Mucosa of descending colon (tissue), 3 donors: ENCODE data around the gene UBE2QL1. TPM values are rescaled to one million over a fixed set of nuclear protein-coding genes. Genes with fewer than 3 reads are reported as not detected.
A peak's percentile ranks its signal among the peaks of the same experiment; 100 is the strongest.

Source experiments
- ATAC-seq: fragments of 200-7000 bp; cut with Tn5 transposase; one replicate; pipeline ENCODE4 v1.9.1; 2020; ENCODE audit warnings: mild to moderate bottlenecking, moderate library complexity
- DNase-seq, 3 donors: peaks; one replicate each; pipeline ENCODE4 v3.0.0-alpha.2; 2020
- H3K36me3 ChIP-seq: fragments of 200-600 bp; one replicate; pipeline ENCODE4 v1.8.0; 2021; ENCODE audit warnings: low read depth, mild to moderate bottlenecking
- H3K4me1 ChIP-seq: fragments of 200-600 bp; one replicate; pipeline ENCODE4 v1.8.0; 2021; ENCODE audit warnings: low read depth, mild to moderate bottlenecking
- H3K4me3 ChIP-seq: fragments of 200-600 bp; one replicate; pipeline ENCODE4 v1.8.0; 2021; ENCODE audit warnings: mild to moderate bottlenecking
- H3K9me3 ChIP-seq: fragments of 200-600 bp; one replicate; pipeline ENCODE4 v1.8.0; 2021; ENCODE audit warnings: mild to moderate bottlenecking
- CTCF ChIP-seq: fragments of 200-600 bp; IDR thresholded peaks from one replicate; pipeline ENCODE4 v1.8.0; 2022; ENCODE audit warnings: antibody characterized with exemption, mild to moderate bottlenecking
- intact Hi-C, 2 donors: fragments of 100-400 bp; cut with DNase I in 1 of 2; cut with micrococcal nuclease in 1 of 2; formaldehyde crosslinking; loops; one replicate each; pipeline versions ENCODE4 v1.11.0 to v1.11.1; 2022; cut with DNase I, micrococcal nuclease
- long read RNA-seq, 2 donors: library from polyadenylated mRNA; unstranded; transcript quantifications; one replicate each; pipeline ENCODE4 v2.0.0, GENCODE V29; 2019 to 2021
- total RNA-seq, 3 donors: library from RNA; stranded (reverse); fragmentation: NEBNext Ultra II Directional in 2 of 3; extraction: Animal tissue kit (Norgen Biotek cat#: 25700) in 2 of 3; gene quantifications; one replicate each; pipeline versions ENCODE4 v1.2.1 to v1.2.4, GENCODE V29; 2021 to 2023
- donor health status: DM: no; HTN: no; CAD: no; lungs with moderate emphysema.
- donor health status: DM: no; HTN: no; CAD: no.
- donor health status: DM: no; HTN: yes; CAD: no.

Gene UBE2QL1
- 1 to 10 TPM in 1 of 3 donors, under 1 TPM in 2; 0.19 to 4.1 (median 0.26) TPM for total RNA-seq
- long read RNA-seq, donor 1, full-length matches to known transcripts: 6 of 6 reads
- long read RNA-seq, donor 1, partial matches to known transcripts: 0 of 6 reads
- long read RNA-seq, donor 1, other reads (novel, unspliced or antisense): 0 of 6 reads
- long read RNA-seq, donor 2: 0 reads

GRCh38 chr5:6448622-6449464 is at the start of gene UBE2QL1:
Gene UBE2QL1, plus strand, starts transcription at chr5:6448859. Its CDS starts 35 bp downstream, at chr5:6448894.
- no peak within 1 kb of the TSS for H3K4me3 ChIP-seq
- no peaks in the 10 kb centered on the region for H3K9me3 ChIP-seq
- H3K4me1 ChIP-seq: no peaks in the 10 kb centered on the region
- ATAC-seq (peak; percentile 37), DNase-seq (peak in 1 of 3 donors; percentile 28)
- TF ChIP-seq CTCF: no peak
- H3K36me3 ChIP-seq: no peaks in the 10 kb centered on the region
- intact Hi-C loops: no loop called here

GRCh38 chr5:6399980-6400910 is 48.4 kb upstream of the UBE2QL1 start:
- H3K4me1 ChIP-seq: no peaks in the 10 kb centered on the region
- H3K9me3 ChIP-seq: no peaks in the 10 kb centered on the region
- ATAC-seq: no peak
- no peaks in the 10 kb centered on the region for H3K36me3 ChIP-seq
- no peak for TF ChIP-seq CTCF
- H3K4me3 ChIP-seq: no peak overlapping the region
- DNase-seq: no peak
- intact Hi-C loops: no loop called here

- H3K36me3 ChIP-seq: no peaks in the 10 kb centered on the region
- DNase-seq: no peak
- H3K4me3 ChIP-seq: no peak overlapping the region
- H3K4me1 ChIP-seq: no peaks in the 10 kb centered on the region
- intact Hi-C loops: no loop called here
- no peak for ATAC-seq
- no peaks in the 10 kb centered on the region for H3K9me3 ChIP-seq
- no peak for TF ChIP-seq CTCF
Observed at GRCh38 chr5:6401410-6401809, 47.2 kb upstream of the UBE2QL1 start.

- intact Hi-C loops: no loop called here
- no peak overlapping the region for H3K4me3 ChIP-seq
- no peaks in the 10 kb centered on the region for H3K4me1 ChIP-seq
- H3K9me3 ChIP-seq: no peaks in the 10 kb centered on the region
- no peak for TF ChIP-seq CTCF
- ATAC-seq (no peak), DNase-seq (no peak)
- H3K36me3 ChIP-seq: no peaks in the 10 kb centered on the region
Observed at GRCh38 chr5:6402939-6403338, 45.7 kb upstream of the UBE2QL1 start.

GRCh38 chr5:6403416-6403815 is 45.2 kb upstream of the UBE2QL1 start:
- DNase-seq (no peak), ATAC-seq (no peak)
- Histone ChIP-seq H3K4me1 (no peaks in the 10 kb centered on the region), H3K9me3 (no peaks in the 10 kb centered on the region), H3K36me3 (no peaks in the 10 kb centered on the region), H3K4me3 (no peak overlapping the region)
- intact Hi-C loops: no loop called here
- no peak for TF ChIP-seq CTCF
